ENCODE measurements around the gene ACTR10. TPM values are rescaled to one million over a fixed set of nuclear protein-coding genes. Genes with fewer than 3 reads are reported as not detected.
A peak's percentile ranks its signal among the peaks of the same experiment; 100 is the strongest.

Gene ACTR10
- total and polyA plus RNA-seq, 9 of the 15 experiments (the other 6 are each of a cell fraction or from before 2014, with no cell fraction given): 22.0 to 66.1 (median 34.1) TPM

DNA sequence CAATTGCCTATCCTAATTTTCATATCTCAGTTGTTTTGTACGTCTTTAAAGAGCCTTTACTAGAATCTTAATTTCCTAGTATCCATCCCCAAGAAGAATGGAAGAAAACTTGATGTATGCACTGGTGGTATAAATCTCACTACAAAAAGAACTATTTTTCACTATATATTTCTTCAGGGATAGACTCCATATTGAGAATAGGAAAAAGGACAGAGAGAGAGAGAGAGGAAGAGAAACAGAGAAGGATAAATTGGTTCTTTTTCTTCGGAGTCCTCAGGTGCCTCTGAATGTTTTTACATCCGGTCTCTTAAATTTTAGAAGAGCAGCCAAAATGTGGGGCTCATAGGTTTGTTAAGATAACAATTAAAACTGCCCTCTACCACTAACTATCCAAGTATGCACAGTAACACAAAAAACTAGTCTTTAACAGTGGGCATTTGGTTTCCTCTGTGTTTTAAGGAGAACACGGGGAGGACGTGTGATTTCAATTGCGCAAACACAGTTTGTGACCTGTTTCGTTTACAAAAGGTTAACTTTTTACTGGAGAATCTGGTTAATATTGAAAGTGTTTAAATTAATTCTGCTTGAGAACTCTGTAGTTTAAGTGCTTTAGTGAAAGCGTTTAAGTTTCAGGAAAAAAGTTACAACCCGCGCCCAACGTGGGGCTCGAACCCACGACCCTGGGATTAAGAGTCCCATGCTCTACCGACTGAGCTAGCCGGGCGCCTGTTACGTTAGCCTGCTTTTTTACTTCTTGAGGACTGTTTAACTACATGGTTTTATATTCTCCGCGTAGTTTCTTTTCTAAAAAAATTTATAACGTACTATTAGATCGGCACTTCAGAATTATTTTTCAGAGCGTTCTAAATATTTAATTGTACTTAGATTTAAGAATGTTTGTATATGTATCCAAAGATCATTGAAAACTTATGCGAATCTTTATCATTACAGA is 39.6 kb downstream of the ACTR10 start:
- intact Hi-C loops (cut with micrococcal nuclease) (loop anchor here (5.0 kb wide), 2 partner anchors 58 to 132 kb away; partner anchors contain the start of gene ARID4A), in situ Hi-C loops (cut with MboI) (no loop called here)
- ATAC-seq (peak; percentile 30), DNase-seq (ENCODE audit: extremely low read depth in 1 of 4, low spot score in 3 of 4) (peak in 3 of 4 experiments; percentile 10 to 75 (median 19)), FAIRE-seq (no peak)
- Histone ChIP-seq H4K20me1 (replicated peaks; ENCODE audit: control insufficient read depth, insufficient read depth, low read length) (no peaks in the 10 kb centered on the region), H3K9me3 (replicated peaks; ENCODE audit: control insufficient read depth, insufficient read depth, low read depth, low read length) (no peaks in the 10 kb centered on the region), H3K4me3 (peak overlapping the region; percentile 57), H3K27ac (ENCODE audit: extremely low read depth, low read depth, low read length) (peak overlapping the region; percentile 86), H3K9me1 (ENCODE audit: control insufficient read depth, insufficient read depth, low read length) (no peaks in the 10 kb centered on the region), H3K27me3 (ENCODE audit: control insufficient read depth in 2 of 2, insufficient read depth in 2 of 2, low read length in 2 of 2) (no peaks in the 10 kb centered on the region), H3K79me2 (ENCODE audit: control insufficient read depth, insufficient read depth, low read length) (peaks cover 7% of the 10 kb centered on the region; the same call in 2 of the 3 replicates), H3K36me3 (ENCODE audit: control insufficient read depth, insufficient read depth, low read length) (no peaks in the 10 kb centered on the region; the same call in 2 of the 3 replicates), H2AFZ (ENCODE audit: low read depth, low read length) (peak overlapping the region; percentile 99), H3K4me2 (ENCODE audit: insufficient read depth, low read length) (peak overlapping the region; percentile 92), H3K9ac (ENCODE audit: insufficient read depth in 1 of 2, low read depth in 2 of 2, low read length in 2 of 2) (peak overlapping the region; percentile 83 to 88; a peak in 3 of 4 replicates), H3K4me1 (replicated peaks in 1 of 2; ENCODE audit: control insufficient read depth in 2 of 2, insufficient read depth in 2 of 2, low read length in 2 of 2) (peaks cover 0 to 23% of the 10 kb centered on the region in 2 experiments; a peak in 4 of 5 replicates)
- BruUV-seq (replicated peaks): TSS peak; percentile 59
- POLR2A ChIA-PET: interaction anchor here (1.0 to 1.1 kb wide), 2 partner anchors 20 to 27 kb away, joined by 3 read pairs; no protein-coding TSS in a partner anchor
- WGBS (ENCODE audit: insufficient coverage, low coverage, missing lambda C conversion rate): under 1% methylated on average over 20 of the region's 23 CpGs
- CTCF ChIA-PET (ENCODE audit: low intra/inter-chr PET ratio): no interaction called here
- TF ChIP-seq PHF8 (IDR thresholded peaks at IDR 0.05; ENCODE audit: borderline replicate concordance, low read length): peak; percentile 7; the same call in 1 of the 2 replicates
- TF ChIP-seq ELF1 (tag; IDR thresholded peaks at IDR 0.05): 0 out of 2 replicates have a peak, but pooled peaks have one; percentile 14
- peak; percentile 33 for TF ChIP-seq BDP1 (IDR thresholded peaks at IDR 0.05; ENCODE audit: insufficient read depth, insufficient read length)
- peak; percentile 37 for TF ChIP-seq RBM22 (IDR thresholded peaks at IDR 0.05; ENCODE audit: low read depth, low read length, poor library complexity, severe bottlenecking)
- TF ChIP-seq JUND (IDR thresholded peaks at IDR 0.05; ENCODE audit: borderline replicate concordance, low read depth, low read length): peak; percentile 58; the same call in 1 of the 2 replicates
- TF ChIP-seq JUND (tag; IDR thresholded peaks at IDR 0.05; ENCODE audit: borderline replicate concordance, low read depth, low read length): peak; percentile 18; the same call in 1 of the 3 replicates
- TF ChIP-seq ZBTB8A (IDR thresholded peaks at IDR 0.05; ENCODE audit: partially characterized antibody): peak; percentile 66
- TF ChIP-seq E2F3 (CRISPR knock-in tag; IDR thresholded peaks at IDR 0.05): no peak
- peak; percentile 50; the same call in 1 of the 2 replicates for TF ChIP-seq RFX5 (IDR thresholded peaks at IDR 0.05; ENCODE audit: low read depth, low read length)
- no peak for TF ChIP-seq POLR2AphosphoS5 (IDR thresholded peaks at IDR 0.05; ENCODE audit: control insufficient read depth, insufficient read depth, low read depth, low read length)
- TF ChIP-seq SAFB (IDR thresholded peaks at IDR 0.05; ENCODE audit: borderline replicate concordance, low read depth, low read length): no peak
- 0 out of 2 replicates have a peak, but pooled peaks have one; percentile 6 for TF ChIP-seq ATF3 (IDR thresholded peaks at IDR 0.05)
- TF ChIP-seq ATF3 (CRISPR knock-in tag; conservative IDR thresholded peaks at IDR 0.05): no peak
- TF ChIP-seq, protein P1, sequence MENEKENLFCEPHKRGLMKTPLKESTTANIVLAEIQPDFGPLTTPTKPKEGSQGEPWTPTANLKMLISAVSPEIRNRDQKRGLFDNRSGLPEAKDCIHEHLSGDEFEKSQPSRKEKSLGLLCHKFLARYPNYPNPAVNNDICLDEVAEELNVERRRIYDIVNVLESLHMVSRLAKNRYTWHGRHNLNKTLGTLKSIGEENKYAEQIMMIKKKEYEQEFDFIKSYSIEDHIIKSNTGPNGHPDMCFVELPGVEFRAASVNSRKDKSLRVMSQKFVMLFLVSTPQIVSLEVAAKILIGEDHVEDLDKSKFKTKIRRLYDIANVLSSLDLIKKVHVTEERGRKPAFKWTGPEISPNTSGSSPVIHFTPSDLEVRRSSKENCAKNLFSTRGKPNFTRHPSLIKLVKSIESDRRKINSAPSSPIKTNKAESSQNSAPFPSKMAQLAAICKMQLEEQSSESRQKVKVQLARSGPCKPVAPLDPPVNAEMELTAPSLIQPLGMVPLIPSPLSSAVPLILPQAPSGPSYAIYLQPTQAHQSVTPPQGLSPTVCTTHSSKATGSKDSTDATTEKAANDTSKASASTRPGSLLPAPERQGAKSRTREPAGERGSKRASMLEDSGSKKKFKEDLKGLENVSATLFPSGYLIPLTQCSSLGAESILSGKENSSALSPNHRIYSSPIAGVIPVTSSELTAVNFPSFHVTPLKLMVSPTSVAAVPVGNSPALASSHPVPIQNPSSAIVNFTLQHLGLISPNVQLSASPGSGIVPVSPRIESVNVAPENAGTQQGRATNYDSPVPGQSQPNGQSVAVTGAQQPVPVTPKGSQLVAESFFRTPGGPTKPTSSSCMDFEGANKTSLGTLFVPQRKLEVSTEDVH (IDR thresholded peaks at IDR 0.05; ENCODE audit: low read depth, partially characterized antibody): no peak
- no peak for TF ChIP-seq ZKSCAN3 (CRISPR knock-in tag; IDR thresholded peaks at IDR 0.05)
- TF ChIP-seq TSC22D4 (tag; IDR thresholded peaks at IDR 0.05): no peak
- TF ChIP-seq TBL1XR1 (IDR thresholded peaks at IDR 0.05; ENCODE audit: low read length in 2 of 2): peak in 1 of 2 experiments; percentile 90; a peak in 2 of 4 replicates
